ENCODE measurements around the gene MYCBP.

DNA sequence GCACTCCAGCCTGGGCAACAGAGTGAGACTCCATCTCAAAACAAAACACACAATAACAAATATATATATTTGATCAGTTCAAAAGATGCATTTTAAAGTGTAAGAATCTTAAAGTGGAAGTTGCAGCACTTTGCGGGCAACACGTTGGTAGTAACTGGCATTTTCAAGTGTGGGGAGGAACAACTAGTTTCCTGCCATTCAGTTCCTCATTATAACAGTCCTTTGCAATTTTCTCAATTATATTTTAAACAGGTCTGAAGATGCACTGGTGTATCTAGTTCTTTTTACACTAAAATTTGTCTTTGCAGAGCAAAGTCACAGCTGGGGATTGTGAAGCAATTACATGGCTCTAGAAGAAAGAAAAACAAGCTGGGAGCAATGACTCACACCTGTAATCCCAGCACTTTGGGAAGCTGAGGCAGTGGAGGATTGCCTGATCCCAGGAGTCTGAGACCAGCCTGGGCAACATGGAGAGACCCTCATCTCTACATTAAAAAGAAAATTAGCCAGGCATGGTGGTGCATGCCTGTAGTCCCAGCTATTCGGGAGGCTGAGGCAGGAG is 38.8 kb downstream of the MYCBP start:
- no peak for TF ChIP-seq POLR2A (IDR thresholded peaks at IDR 0.05)
- TF ChIP-seq, protein P1, sequence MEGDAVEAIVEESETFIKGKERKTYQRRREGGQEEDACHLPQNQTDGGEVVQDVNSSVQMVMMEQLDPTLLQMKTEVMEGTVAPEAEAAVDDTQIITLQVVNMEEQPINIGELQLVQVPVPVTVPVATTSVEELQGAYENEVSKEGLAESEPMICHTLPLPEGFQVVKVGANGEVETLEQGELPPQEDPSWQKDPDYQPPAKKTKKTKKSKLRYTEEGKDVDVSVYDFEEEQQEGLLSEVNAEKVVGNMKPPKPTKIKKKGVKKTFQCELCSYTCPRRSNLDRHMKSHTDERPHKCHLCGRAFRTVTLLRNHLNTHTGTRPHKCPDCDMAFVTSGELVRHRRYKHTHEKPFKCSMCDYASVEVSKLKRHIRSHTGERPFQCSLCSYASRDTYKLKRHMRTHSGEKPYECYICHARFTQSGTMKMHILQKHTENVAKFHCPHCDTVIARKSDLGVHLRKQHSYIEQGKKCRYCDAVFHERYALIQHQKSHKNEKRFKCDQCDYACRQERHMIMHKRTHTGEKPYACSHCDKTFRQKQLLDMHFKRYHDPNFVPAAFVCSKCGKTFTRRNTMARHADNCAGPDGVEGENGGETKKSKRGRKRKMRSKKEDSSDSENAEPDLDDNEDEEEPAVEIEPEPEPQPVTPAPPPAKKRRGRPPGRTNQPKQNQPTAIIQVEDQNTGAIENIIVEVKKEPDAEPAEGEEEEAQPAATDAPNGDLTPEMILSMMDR (IDR thresholded peaks at IDR 0.05): no peak

All from right lobe of liver (tissue), 4 donors.